Measurements from ENCODE around the gene B2M.
"Not testable (repeated sequence)": the region's sequence is repeated elsewhere in the genome, so short reads cannot be mapped to it uniquely, and the experiment has no call there.

The B2M gene

GRCh38 chr15:44700676-44701075 is 10.6 kb upstream of the B2M start:
- DNase-seq: not testable (repeated sequence)

GRCh38 chr15:44705986-44706385 is 5.3 kb upstream of the B2M start:
- no peak for DNase-seq

GRCh38 chr15:44706401-44706800 is 4.9 kb upstream of the B2M start:
- DNase-seq: no peak

GRCh38 chr15:44706946-44707636 is 4.2 kb upstream of the B2M start:
- DNase-seq: no peak

GRCh38 chr15:44710236-44711095 is 851 bp upstream of the B2M start:
- no peak for DNase-seq

- no peak for DNase-seq
Observed at GRCh38 chr15:44711743-44712345, 527 bp downstream of the B2M start.

- no peak for DNase-seq
Observed at GRCh38 chr15:44712346-44713005, 1.2 kb downstream of the B2M start.

- no peak for DNase-seq
Observed at GRCh38 chr15:44713006-44713966, 2.0 kb downstream of the B2M start.

- no peak for DNase-seq
Observed at GRCh38 chr15:44715142-44715796, 4.0 kb downstream of the B2M start.

- no peak for DNase-seq
Observed at GRCh38 chr15:44715797-44716334, 4.5 kb downstream of the B2M start.

- DNase-seq: no peak
Observed at GRCh38 chr15:44716983-44717602, 5.8 kb downstream of the B2M start.

GRCh38 chr15:44718180-44718926 is 7.0 kb downstream of the B2M start:
- DNase-seq: no peak

GRCh38 chr15:44718927-44719292 is 7.6 kb downstream of the B2M start:
- no peak for DNase-seq

GRCh38 chr15:44719293-44719999 is 8.1 kb downstream of the B2M start:
- DNase-seq: no peak

- DNase-seq: not testable (repeated sequence)
Observed at GRCh38 chr15:44720000-44720435, 8.7 kb downstream of the B2M start.

- no peak for DNase-seq
Observed at GRCh38 chr15:44720460-44721176, 9.3 kb downstream of the B2M start.

- no peak for DNase-seq
Observed at GRCh38 chr15:44722011-44722410, 10.7 kb downstream of the B2M start.

- no peak for DNase-seq
Observed at GRCh38 chr15:44726136-44726535, 14.8 kb downstream of the B2M start.

All from cerebellar nuclear complex (tissue), 1 donor.